Amygdala (tissue), 56 donors: ENCODE results near the gene LRRC56.
A peak's percentile ranks its signal among the peaks of the same experiment; 100 is the strongest.

ENCODE experiments used
- DNase-seq, 56 donors: peaks; one replicate each; lab custom pipeline; 2025; lab: John Stamatoyannopoulos, UW

The LRRC56 gene, protein sequence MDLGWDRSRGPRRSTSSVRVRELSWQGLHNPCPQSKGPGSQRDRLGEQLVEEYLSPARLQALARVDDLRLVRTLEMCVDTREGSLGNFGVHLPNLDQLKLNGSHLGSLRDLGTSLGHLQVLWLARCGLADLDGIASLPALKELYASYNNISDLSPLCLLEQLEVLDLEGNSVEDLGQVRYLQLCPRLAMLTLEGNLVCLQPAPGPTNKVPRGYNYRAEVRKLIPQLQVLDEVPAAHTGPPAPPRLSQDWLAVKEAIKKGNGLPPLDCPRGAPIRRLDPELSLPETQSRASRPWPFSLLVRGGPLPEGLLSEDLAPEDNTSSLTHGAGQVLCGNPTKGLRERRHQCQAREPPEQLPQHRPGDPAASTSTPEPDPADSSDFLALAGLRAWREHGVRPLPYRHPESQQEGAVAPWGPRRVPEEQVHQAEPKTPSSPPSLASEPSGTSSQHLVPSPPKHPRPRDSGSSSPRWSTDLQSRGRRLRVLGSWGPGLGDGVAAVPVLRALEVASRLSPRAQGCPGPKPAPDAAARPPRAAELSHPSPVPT

DNA sequence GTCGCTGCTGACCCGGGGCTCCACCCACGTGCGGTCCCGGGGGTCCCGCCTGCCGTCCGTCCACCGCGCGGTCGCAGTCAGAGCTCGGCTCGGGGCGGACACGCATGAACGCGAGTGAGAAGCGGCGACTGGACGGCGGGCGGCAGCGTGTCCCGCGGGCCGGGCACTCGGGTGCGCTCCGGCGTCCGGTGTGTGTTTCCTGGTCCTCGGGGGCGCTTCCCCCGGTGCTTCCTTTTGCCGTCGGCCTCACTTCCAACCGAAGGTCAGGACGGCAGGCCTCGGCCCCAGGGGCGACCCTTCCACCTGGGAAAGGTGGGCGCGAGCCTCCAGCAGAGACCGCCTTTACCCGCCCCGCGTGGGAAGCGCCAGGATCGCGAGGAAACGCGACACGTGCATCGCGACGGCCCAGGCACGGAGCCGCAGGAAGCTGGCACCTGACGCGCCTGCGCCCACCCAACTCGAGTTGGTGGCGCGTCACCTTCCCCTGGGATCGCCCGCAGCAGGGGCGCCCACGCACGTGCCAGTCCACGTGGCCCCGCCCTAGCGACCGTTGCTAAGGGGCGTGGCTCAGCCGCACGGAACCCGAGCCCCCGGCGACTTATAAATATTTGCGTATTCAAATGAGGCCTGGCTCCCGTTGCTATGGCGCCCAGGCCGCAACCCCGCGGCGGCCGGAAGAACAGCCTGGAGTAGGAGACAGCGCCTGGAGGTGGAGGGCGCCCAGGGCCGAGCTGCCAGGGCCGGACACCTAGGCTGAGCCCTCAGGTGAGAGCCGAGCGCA lies at the start of gene LRRC56:
LRRC56 (plus strand) TSS at position 687 of the 781 bp plus-strand sequence. CDS start 3,158 bp downstream, outside the sequence.
- DNase-seq = peak in 27 of 56 donors; percentile 6 to 76 (median 40)

DNA sequence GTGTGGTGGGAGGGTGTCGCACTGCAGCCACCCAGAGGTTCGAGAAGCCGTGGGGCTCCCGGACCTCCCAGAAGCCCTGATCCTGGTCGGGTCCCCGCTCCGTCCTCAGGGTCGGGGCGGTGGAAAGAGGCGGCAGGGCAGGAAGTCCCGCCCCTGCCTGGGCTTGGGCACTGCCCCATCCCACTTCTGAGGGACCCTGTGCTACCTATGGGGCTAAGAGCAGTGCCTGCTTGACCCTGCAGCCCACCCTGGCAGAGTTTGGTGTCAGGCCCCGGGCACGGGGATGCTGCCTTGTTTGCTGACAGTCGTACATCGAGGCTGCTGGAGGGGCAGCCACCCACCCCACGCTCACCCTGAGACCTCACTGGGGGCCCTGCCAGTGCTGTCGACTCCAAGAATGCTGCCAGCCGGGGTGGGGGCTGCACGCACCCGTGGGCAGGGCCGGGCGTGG lies 49.7 kb upstream of the LRRC56 start:
- DNase-seq = no peak

DNA sequence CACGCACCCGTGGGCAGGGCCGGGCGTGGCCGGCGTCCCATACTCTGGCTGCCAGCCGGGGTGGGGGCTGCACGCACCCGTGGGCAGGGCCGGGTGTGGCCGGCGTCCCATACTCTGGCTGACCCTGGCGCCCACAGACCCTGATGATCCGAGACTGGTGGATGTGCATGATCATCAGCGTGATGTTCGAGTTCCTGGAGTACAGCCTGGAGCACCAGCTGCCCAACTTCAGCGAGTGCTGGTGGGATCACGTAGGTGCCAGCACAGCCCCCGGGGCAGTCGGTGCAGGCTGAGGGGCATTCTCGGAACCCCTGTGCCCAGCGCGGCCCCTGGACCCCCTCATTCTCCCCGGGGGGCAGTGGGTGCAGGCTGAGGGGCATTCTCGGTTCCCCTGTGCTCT lies 49.3 kb upstream of the LRRC56 start:
- no peak for DNase-seq

DNA sequence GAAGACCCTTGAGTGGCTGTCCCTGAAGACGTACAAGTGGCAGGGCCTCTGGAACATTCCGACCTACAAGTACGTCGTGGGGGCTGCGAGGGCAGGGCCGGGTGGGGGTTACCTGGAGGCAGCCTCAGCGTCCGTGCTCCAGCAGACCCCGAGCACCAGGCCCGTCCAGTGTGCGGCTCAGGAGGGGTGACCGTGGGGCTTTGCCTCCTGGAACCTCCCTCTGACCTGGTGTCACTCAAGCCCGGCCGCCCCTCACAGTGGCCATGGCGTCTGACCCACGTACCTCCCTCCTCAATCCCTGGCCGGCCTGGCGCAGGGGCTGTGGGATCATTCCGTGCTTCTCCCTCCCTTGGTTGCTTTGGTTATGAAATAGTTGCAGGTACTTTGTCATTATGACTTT lies 48.7 kb upstream of the LRRC56 start:
- no peak for DNase-seq

DNA sequence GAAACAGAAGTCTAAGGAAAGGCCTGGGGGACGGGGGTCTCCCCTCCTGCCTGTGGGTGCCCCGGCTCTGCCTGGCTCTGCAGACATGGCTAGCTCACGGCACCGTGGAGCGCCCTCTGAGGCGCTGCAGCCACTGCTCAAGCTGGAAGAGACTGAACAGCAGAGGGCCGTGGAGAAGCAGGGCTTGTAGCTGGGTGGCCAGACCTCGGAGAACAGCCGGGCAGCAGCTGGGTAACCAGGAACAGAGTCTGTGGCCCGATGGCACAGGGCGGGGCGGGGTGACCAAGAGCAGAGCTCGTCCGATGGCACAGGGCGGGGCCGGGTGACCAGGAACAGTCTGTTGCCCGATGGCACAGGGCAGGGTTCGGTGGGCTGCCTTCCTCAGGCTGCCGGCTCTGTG lies 48.3 kb upstream of the LRRC56 start:
- DNase-seq = peak in 2 of 56 donors; percentile 25 to 47

DNA sequence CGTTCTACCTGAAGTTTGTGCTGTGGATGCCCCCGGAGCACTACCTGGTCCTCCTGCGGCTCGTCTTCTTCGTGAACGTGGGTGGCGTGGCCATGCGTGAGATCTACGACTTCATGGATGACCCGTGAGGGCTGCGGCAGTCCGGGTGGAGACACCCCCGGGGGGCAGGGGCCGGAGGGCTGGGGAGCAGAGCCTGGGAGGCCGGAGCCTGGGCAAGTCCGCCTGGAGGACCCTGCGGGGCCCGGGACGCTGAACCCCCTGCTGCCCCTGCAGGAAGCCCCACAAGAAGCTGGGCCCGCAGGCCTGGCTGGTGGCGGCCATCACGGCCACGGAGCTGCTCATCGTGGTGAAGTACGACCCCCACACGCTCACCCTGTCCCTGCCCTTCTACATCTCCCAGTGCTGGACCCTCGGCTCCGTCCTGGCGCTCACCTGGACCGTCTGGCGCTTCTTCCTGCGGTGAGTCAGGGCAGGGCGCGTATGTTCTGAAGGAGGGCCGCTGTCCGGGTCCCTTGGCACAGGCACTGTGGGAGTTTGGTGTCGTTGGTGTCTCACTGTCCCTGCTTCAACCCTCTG lies 47.6 kb upstream of the LRRC56 start:
- no peak for DNase-seq

DNA sequence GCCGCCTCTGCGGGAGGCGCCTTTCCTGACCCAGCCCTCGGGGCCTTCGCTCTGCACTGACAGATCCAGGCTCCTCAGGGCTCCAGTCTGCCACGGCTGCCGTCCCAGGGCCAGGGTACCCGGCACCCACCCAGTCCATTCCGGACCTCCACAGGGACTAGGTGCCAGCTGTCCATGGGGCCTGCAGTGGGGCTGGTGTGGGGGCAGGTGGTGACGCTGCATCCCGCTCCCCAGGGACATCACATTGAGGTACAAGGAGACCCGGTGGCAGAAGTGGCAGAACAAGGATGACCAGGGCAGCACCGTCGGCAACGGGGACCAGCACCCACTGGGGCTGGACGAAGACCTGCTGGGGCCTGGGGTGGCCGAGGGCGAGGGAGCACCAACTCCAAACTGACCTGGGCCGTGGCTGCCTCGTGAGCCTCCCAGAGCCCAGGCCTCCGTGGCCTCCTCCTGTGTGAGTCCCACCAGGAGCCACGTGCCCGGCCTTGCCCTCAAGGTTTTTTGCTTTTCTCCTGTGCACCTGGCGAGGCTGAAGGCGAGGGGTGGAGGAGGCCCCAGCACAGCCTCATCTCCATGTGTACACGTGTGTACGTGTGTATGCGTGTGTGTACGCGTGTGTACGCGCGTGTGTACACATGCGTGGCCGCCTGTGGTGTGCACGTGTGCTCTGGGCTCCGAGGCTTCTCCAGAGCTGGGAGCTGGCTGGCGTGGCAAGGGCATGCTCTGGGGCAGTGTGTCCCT lies 47.0 kb upstream of the LRRC56 start:
- no peak for DNase-seq

DNA sequence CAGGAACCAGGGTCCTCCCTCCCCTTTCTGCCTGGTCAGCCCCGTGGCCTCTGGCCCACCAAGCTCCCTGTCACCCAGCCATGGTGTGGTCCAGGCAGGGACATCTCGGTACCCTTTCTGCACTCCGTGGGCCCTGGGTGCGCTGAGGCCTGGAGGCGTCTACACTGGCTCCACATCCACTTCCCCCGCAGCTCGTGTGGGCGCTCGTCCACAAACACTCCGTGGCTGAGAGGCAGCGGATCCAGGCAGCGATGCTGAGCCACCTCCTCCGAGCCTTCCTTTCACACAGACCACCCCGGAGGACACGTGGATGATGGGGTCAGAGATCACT lies 46.4 kb upstream of the LRRC56 start:
- no peak for DNase-seq

DNA sequence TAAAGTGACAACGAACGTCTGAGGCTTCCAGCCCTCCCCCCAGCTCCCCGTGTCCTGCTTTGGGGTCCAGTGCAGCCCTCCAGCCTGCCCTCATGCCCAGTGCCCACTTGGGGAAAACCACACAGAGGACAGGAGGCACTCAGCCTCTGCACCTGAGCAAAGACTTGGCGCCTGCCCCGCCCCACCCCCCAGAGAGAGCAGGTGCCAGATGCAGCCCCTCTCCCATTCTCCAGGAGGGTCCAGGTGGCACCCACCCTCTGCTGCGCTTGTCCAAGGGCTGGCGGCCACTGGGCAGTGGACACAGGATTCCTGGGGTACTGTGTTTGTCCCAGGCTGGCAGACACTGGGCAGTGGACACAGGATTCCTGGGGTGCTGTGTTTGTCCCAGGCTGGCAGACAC lies 46.0 kb upstream of the LRRC56 start:
- DNase-seq = no peak

DNA sequence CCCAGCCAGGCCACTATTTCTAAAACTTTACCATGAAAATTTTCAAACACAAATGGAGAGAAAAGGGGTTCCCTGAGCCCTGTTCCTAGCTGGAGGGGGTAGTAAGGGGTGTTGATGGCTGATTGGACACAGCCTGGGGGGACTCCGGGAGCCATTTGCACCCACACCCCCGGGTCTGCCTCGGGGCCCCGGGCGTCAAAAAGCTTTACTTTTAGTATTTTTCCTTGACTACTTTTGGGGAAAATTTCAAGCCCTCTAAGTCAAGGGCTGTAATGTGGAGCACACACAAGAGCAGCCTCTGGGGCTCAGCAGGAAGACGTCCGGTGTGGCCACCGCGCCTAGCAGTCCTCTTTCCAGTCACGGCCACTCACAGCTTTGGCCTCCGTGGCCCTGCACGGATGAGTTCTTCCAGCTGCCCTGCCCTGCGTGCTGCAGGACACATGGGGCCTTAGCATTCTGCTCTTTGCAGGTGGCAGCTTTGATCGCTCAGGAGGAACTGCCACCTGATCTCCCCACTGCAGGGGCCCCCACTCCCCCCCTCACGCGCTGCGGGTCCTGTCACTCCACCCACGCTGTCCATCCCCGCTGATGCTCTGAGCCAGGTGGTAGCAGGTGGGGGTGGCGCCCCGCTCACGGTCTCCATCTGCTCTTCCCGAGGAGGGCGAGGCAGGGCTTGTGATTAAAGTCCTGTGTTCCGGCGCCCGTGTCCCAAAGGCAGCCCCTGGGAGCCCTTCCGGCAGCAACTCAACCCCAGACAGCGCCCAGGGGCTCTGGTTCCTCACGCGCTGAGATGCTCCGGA lies 44.7 kb upstream of the LRRC56 start:
- DNase-seq = no peak

DNA sequence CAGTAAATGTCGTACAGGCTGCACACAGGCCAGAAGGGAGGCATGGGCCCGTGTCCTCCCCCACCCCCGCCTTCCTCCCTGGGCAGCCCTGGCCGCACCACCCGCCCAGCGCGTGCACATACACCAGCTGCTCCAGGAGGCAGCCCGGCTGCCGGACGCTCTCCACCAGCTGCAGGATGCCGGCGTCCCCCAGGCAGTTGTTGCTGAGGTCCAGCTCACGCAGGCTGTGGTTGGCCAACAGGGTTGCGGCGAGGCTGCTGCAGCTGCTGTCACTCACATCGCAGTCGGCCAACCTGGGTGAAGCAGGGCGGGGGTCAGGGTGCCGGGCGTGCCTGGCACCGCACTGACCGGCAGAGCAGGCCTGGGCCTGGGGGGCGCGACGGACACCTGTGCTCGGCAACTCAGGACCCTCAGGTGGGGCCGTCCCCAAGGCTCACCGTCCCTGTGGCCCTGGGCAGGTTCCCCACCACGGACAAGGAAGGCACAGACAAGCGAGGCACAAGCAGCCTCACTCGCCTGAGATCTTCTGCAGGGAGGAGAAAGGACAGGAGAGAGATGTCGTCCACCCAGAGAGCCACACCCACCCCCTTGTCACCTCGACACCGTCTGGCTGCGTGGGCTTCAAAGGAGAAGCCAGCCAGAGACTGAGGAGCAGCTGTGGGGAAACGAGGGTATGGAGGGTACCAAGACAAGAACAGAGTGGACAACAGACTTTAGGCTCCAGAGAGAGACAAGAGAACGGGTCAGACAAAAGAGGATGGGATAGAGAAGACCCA lies 42.4 kb upstream of the LRRC56 start:
- DNase-seq = peak in 52 of 56 donors; percentile 25 to 94 (median 73)

DNA sequence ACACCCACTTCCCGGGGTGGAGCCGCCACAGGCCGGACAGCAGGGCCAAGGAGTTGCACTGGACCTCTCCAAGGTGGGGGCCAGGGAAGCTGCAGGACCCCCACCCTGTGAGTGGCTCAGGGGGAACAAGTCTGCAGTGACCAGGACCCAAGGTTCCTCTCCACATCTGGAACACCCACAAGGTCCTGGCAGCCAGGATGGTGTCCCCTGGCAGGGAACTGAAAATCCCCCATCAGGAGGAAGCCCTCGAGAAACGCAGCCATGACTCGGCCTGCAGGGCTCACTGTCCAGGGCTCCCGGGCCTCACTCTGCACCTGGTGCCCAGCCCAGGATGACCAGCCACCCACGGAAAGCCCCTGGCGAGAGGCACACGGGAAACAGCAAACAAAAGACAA lies 41.8 kb upstream of the LRRC56 start:
- DNase-seq = no peak

DNA sequence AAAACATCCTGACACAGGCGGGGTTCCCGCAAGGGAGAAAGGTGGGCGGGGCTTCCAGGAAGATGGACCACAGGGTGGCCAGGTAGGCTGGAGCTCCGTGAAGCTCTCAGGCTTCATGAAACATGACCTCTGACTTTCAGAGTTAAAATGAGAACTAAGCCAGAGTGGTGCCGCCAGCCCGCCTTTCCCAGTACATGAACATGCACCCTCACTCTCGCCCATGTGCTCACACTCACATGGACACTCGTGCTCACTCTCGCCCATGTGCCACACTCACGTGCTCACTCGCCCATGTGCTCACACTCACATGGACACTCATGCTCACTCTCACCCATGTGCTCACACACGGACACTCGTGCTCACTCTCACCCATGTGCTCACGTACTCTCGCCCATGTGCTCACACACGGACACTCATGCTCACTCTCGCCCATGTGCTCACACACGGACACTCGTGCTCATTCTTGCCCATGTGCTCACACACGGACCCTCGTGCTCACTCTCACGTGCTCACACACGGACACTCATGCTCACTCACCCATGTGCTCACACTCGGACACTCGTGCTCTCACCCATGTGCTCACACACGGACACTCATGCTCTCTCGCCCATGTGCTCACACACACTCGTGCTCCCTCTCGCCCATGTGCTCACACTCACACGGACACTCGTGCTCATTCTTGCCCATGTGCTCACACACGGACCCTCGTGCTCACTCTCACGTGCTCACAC lies 40.3 kb upstream of the LRRC56 start:
- DNase-seq = peak in 1 of 56 donors; percentile 42

DNA sequence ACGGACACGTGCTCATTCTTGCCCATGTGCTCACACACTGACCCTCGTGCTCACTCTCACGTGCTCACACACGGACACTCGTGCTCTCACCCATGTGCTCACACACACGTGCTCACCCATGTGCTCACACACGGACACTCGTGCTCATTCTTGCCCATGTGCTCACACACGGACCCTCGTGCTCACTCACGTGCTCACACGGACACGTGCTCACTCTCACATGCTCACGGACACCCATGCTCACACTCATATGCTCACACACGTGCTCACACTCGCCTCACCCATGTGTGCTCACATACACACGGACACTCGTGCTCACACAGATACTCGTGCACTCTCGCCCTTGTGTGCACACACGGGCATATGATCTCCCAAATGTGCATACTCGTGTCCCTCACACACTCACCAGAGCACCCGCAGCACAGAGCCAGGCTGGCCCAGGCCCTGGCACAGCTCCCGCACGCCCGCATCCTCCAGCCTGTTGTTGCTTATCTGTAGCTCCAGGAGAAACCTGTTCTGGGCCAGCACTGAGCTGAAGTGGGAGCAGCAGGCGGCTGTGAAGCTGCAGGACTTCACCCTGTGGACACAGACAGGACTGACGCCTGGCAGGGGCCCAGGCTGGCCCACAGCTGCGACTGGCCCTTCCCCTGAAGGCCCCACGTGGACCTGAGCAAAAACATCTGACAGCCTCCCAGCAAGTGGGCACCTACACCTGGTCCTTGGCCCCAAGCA lies 39.6 kb upstream of the LRRC56 start:
- DNase-seq = no peak

DNA sequence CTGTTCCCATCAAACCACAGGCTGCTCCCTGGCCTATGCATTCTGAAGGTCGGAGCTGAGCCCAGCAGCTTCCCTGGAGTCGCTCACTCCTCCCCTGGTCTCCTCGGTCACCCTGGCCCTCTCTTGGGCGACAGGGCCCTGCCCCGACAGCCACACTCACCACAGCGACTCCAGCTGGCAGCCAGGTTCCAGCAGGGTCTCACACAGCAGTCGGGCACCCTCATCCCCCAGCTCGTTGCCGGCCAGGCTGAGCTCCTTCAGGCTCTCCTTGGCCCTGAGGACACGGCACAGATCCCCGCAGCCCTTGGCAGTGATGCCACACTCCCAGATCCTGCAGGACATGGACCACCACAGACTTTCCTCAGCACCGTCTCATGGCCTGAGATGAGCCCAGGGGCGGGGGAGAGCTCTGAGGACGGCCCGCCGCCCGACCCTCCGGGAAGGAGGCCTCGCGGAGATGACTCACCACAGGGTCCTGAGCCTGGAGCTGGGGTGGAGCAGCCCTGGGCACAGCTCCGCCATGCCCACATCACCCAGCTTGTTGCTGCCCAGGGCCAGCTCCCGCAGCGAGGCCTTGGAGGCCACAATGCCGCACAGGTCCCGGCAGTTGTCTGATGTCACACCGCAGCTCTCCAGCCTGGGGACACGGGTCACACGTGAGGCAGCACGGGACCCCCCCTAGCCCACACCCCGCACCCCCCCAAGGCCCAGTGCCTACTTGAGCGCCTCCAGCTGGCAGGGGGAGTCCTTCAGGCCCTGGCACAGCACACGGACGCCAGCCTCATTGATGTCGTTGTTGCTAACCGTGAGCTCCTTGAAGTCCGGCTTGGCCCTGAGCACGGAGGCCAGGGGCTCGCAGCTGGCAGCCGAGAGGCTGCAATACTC lies 38.8 kb upstream of the LRRC56 start:
- no peak for DNase-seq
